ENCODE measurements around the gene BAIAP2L2.

The BAIAP2L2 gene

GRCh38 chr22:38067761-38068360, 42.6 kb downstream of the BAIAP2L2 start:
- no peak for TF ChIP-seq ZBTB7A (IDR thresholded peaks at IDR 0.05; ENCODE audit: low read depth)
- no peak for TF ChIP-seq EGR1 (IDR thresholded peaks at IDR 0.05)
- no peak for TF ChIP-seq MAX (IDR thresholded peaks at IDR 0.05)
- TF ChIP-seq TAF1 (IDR thresholded peaks at IDR 0.05; ENCODE audit: low read depth) = no peak
- TF ChIP-seq RAD21 (IDR thresholded peaks at IDR 0.05; ENCODE audit: low read depth) = no peak
- TF ChIP-seq, protein P1, sequence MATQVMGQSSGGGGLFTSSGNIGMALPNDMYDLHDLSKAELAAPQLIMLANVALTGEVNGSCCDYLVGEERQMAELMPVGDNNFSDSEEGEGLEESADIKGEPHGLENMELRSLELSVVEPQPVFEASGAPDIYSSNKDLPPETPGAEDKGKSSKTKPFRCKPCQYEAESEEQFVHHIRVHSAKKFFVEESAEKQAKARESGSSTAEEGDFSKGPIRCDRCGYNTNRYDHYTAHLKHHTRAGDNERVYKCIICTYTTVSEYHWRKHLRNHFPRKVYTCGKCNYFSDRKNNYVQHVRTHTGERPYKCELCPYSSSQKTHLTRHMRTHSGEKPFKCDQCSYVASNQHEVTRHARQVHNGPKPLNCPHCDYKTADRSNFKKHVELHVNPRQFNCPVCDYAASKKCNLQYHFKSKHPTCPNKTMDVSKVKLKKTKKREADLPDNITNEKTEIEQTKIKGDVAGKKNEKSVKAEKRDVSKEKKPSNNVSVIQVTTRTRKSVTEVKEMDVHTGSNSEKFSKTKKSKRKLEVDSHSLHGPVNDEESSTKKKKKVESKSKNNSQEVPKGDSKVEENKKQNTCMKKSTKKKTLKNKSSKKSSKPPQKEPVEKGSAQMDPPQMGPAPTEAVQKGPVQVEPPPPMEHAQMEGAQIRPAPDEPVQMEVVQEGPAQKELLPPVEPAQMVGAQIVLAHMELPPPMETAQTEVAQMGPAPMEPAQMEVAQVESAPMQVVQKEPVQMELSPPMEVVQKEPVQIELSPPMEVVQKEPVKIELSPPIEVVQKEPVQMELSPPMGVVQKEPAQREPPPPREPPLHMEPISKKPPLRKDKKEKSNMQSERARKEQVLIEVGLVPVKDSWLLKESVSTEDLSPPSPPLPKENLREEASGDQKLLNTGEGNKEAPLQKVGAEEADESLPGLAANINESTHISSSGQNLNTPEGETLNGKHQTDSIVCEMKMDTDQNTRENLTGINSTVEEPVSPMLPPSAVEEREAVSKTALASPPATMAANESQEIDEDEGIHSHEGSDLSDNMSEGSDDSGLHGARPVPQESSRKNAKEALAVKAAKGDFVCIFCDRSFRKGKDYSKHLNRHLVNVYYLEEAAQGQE (IDR thresholded peaks at IDR 0.05; ENCODE audit: low read depth) = no peak
- no peak for TF ChIP-seq CEBPB (IDR thresholded peaks at IDR 0.05)
- no peak for TF ChIP-seq EP300 (IDR thresholded peaks at IDR 0.05; ENCODE audit: borderline replicate concordance)
- TF ChIP-seq YY1 (IDR thresholded peaks at IDR 0.05; ENCODE audit: low read depth) = no peak
- TF ChIP-seq FOXM1 (IDR thresholded peaks at IDR 0.05; ENCODE audit: borderline replicate concordance, low read depth) = no peak
- no peak for TF ChIP-seq CREB1 (IDR thresholded peaks at IDR 0.05; ENCODE audit: low read depth)
- TF ChIP-seq USF1 (IDR thresholded peaks at IDR 0.05) = no peak
- no peak for TF ChIP-seq NFIC (IDR thresholded peaks at IDR 0.05)

GRCh38 chr22:38067028-38067415, 43.5 kb downstream of the BAIAP2L2 start:
- TF ChIP-seq USF1 (IDR thresholded peaks at IDR 0.05) = no peak
- no peak for TF ChIP-seq ZBTB7A (IDR thresholded peaks at IDR 0.05; ENCODE audit: low read depth)
- no peak for TF ChIP-seq CREB1 (IDR thresholded peaks at IDR 0.05; ENCODE audit: low read depth)
- no peak for TF ChIP-seq FOXM1 (IDR thresholded peaks at IDR 0.05; ENCODE audit: borderline replicate concordance, low read depth)
- no peak for TF ChIP-seq NFIC (IDR thresholded peaks at IDR 0.05)
- no peak for TF ChIP-seq RAD21 (IDR thresholded peaks at IDR 0.05; ENCODE audit: low read depth)
- TF ChIP-seq EGR1 (IDR thresholded peaks at IDR 0.05) = no peak
- TF ChIP-seq TCF12 (IDR thresholded peaks at IDR 0.05; ENCODE audit: low read depth) = no peak
- TF ChIP-seq, protein P1 (IDR thresholded peaks at IDR 0.05; ENCODE audit: low read depth) = no peak
- TF ChIP-seq TEAD4 (IDR thresholded peaks at IDR 0.05) = no peak
- no peak for TF ChIP-seq MAX (IDR thresholded peaks at IDR 0.05)
- TF ChIP-seq CEBPB (IDR thresholded peaks at IDR 0.05) = no peak
- TF ChIP-seq TAF1 (IDR thresholded peaks at IDR 0.05; ENCODE audit: low read depth) = no peak
- TF ChIP-seq EP300 (IDR thresholded peaks at IDR 0.05; ENCODE audit: borderline replicate concordance) = no peak
- TF ChIP-seq YY1 (IDR thresholded peaks at IDR 0.05; ENCODE audit: low read depth) = no peak

GRCh38 chr22:38066381-38067027, 44.0 kb downstream of the BAIAP2L2 start:
- no peak for TF ChIP-seq CREB1 (IDR thresholded peaks at IDR 0.05; ENCODE audit: low read depth)
- no peak for TF ChIP-seq USF1 (IDR thresholded peaks at IDR 0.05)
- TF ChIP-seq YY1 (IDR thresholded peaks at IDR 0.05; ENCODE audit: low read depth) = no peak
- TF ChIP-seq FOXM1 (IDR thresholded peaks at IDR 0.05; ENCODE audit: borderline replicate concordance, low read depth) = no peak
- no peak for TF ChIP-seq TEAD4 (IDR thresholded peaks at IDR 0.05)
- no peak for TF ChIP-seq MAX (IDR thresholded peaks at IDR 0.05)

DNA sequence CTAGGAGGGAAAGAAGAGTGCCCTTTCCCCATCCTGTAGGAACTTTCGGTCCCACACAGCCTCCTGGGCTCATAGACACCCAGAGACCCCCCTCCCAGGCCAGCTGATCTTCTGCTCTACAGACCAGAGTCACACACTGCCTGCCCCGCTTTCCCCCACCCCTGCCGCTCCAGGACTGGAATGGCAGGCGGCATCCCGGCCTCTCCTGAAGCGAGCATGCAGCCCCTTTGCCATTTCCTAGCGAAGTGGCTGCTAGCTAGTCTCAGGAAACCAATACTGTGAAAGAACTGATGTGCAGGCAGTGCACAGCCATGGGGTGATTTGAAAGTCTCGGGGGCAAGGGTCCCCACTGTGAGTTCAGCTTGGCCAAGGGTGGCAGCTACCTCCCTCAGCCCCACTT, 44.9 kb downstream of the BAIAP2L2 start:
- TF ChIP-seq ZBTB7A (IDR thresholded peaks at IDR 0.05; ENCODE audit: low read depth) (no peak), TAF1 (IDR thresholded peaks at IDR 0.05; ENCODE audit: low read depth) (no peak), YY1 (IDR thresholded peaks at IDR 0.05; ENCODE audit: low read depth) (no peak)
- TF ChIP-seq, protein P1 (IDR thresholded peaks at IDR 0.05; ENCODE audit: low read depth) = no peak

Data from Ishikawa (cell line).